Measurements from ENCODE around the gene KANSL1. TPM values are rescaled to one million over a fixed set of nuclear protein-coding genes. Genes with fewer than 3 reads are reported as not detected.

Gene KANSL1
- total and polyA plus RNA-seq, 2 of the 4 experiments (the other 2 are of a cell fraction): 19.1 to 49.6 TPM

DNA sequence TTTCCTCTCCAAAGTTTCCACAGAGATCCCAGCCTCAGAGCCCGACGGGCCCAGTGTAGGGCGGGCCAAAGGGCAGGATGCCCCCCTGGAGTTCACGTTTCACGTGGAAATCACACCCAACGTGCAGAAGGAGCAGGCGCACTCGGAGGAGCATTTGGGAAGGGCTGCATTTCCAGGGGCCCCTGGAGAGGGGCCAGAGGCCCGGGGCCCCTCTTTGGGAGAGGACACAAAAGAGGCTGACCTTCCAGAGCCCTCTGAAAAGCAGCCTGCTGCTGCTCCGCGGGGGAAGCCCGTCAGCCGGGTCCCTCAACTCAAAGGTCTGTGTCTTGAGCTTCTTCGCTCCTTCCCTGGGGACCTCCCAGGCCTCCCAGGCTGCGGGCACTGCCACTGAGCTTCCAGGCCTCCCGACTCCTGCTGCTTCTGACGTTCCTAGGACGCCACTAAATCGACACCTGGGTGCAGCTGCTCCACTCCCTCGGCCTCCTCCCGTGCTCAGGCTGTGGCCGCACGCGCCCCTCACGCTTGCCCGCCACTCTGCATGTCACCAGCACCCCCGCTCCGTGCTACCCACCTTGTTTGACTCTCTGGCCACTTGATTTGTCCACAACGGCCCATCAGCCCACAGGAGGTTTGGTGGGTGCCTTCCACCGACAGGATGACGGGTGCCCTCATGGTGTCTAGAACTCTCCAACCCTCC is 209.5 kb downstream of the KANSL1 start:
- no peak overlapping the region for H3K56ac ChIP-seq (ENCODE audit: extremely low read depth, insufficient read depth, low read length)
- in situ Hi-C loops (cut with MboI; ENCODE audit: low sequenced_read_pairs) (no loop called here), intact Hi-C loops (cut with micrococcal nuclease) (no loop called here), dilution Hi-C loops (cut with HindIII; ENCODE audit: low sequenced_read_pairs, unreplicated experiment) (no loop called here)
- H4K5ac ChIP-seq (ENCODE audit: low read depth, low read length): no peak overlapping the region
- no peak overlapping the region for H2BK20ac ChIP-seq (ENCODE audit: low read depth, low read length)
- no peak overlapping the region for H2AFZ ChIP-seq (replicated peaks; ENCODE audit: low read length, poor library complexity)
- no peaks in the 10 kb centered on the region for H3K79me1 ChIP-seq (ENCODE audit: low read depth in 1 of 2, low read length in 2 of 2)
- no peak overlapping the region for H2BK15ac ChIP-seq (ENCODE audit: low read depth, low read length)
- H3K14ac ChIP-seq (replicated peaks; ENCODE audit: low read depth, low read length): no peak overlapping the region
- no peaks in the 10 kb centered on the region for H3K9me1 ChIP-seq (ENCODE audit: insufficient read depth, low read length)
- H4K8ac ChIP-seq (ENCODE audit: low read depth in 2 of 2, low read length in 2 of 2): no peak overlapping the region
- CTCF ChIA-PET: no interaction called here
- no peaks in the 10 kb centered on the region; the same call in 1 of the 2 replicates for H4K20me1 ChIP-seq (ENCODE audit: insufficient read depth, low read length)
- no peaks in the 10 kb centered on the region for H3K36me3 ChIP-seq (ENCODE audit: control insufficient read depth, insufficient read depth, low read length)
- H3K27me3 ChIP-seq (ENCODE audit: control insufficient read depth, insufficient read depth, low read length): peaks cover 56% of the 10 kb centered on the region
- H3K23ac ChIP-seq (ENCODE audit: low read depth, low read length): no peak overlapping the region
- POLR2A ChIA-PET (ENCODE audit: unreplicated experiment): no interaction called here
- no peak overlapping the region for H2BK5ac ChIP-seq (ENCODE audit: low read depth, low read length, poor library complexity, severe bottlenecking)
- H3K9ac ChIP-seq (ENCODE audit: low read depth, low read length): no peak overlapping the region
- H4K91ac ChIP-seq (ENCODE audit: insufficient read depth, low read depth, low read length): no peak overlapping the region
- ATAC-seq (ENCODE audit: low read depth) (no peak), DNase-seq (no peak)
- no peak overlapping the region for H2AK9ac ChIP-seq (replicated peaks; ENCODE audit: low read depth, low read length, poor library complexity)
- no peak overlapping the region for H3K4me3 ChIP-seq (ENCODE audit: insufficient read depth, low read depth, low read length)
- no peak overlapping the region for H3K4ac ChIP-seq (ENCODE audit: low read depth, low read length)
- H3K9me3 ChIP-seq (ENCODE audit: control insufficient read depth, insufficient read depth, low read length): no peaks in the 10 kb centered on the region
- H3K27ac ChIP-seq (ENCODE audit: insufficient read depth, low read length): no peak overlapping the region
- no peak overlapping the region for H2BK120ac ChIP-seq (ENCODE audit: low read depth, low read length)
- no peak overlapping the region for H3K4me2 ChIP-seq (ENCODE audit: low read depth, low read length)
- BruUV-seq (replicated peaks): no TSS peak
- no peak overlapping the region for H2AK5ac ChIP-seq (ENCODE audit: low read depth, low read length)
- no peak overlapping the region for H3K18ac ChIP-seq (ENCODE audit: low read depth, low read length)
- whole genome bisulfite sequencing, 2 experiments (ENCODE audit: extremely low coverage in 2 of 2, insufficient read length in 1 of 2): 49% methylated on average over 18 of the region's 31 CpGs; no CpG with 5 or more reads in 1 of the 2 experiments
- TF ChIP-seq CHD1 (IDR thresholded peaks at IDR 0.05; ENCODE audit: low read depth, low read length): no peak
- H3K4me1 ChIP-seq (ENCODE audit: control insufficient read depth, insufficient read depth, low read length): no peaks in the 10 kb centered on the region

Data from IMR-90 (cell line).